Measurements from ENCODE around the gene FIGN. TPM values are rescaled to one million over a fixed set of nuclear protein-coding genes. Genes with fewer than 3 reads are reported as not detected.

FIGN gene
- total and polyA plus RNA-seq, 2 donors (not counting 3 experiments of a cell fraction or from before 2014, with no cell fraction given) = 1.8 to 8.1 TPM

- no peak overlapping the region for H2AFZ ChIP-seq (ENCODE audit: low read depth, low read length)
- TF ChIP-seq MAX (IDR thresholded peaks at IDR 0.05; ENCODE audit: insufficient read depth, insufficient read length) (no peak), EZH2 (IDR thresholded peaks at IDR 0.05; ENCODE audit: borderline replicate concordance, low read depth, low read length, severe bottlenecking) (no peak), MYC (IDR thresholded peaks at IDR 0.05; ENCODE audit: low read depth, low read length) (no peak), GATA2 (IDR thresholded peaks at IDR 0.05; ENCODE audit: insufficient read depth, insufficient read length, low read depth, low read length) (no peak), FOS (IDR thresholded peaks at IDR 0.05; ENCODE audit: borderline replicate concordance, insufficient read depth, low read length) (no peak), JUN (IDR thresholded peaks at IDR 0.05; ENCODE audit: borderline replicate concordance, insufficient read depth, insufficient read length, low read depth) (no peak), POLR2A (IDR thresholded peaks at IDR 0.05; ENCODE audit: low read depth, low read length) (no peak), CTCF (IDR thresholded peaks at IDR 0.05; ENCODE audit: extremely low read depth in 1 of 2, insufficient read depth in 1 of 2, low read depth in 1 of 2, low read length in 2 of 2) (no peak), POLR2AphosphoS5 (IDR thresholded peaks at IDR 0.05; ENCODE audit: insufficient read depth, low read depth, low read length) (no peak)
- peaks cover 8% of the 10 kb centered on the region for H3K79me2 ChIP-seq (ENCODE audit: control insufficient read depth, insufficient read depth, low read length)
- ChIA-PET POLR2A (no interaction called here), CTCF (interaction anchor here (2.5 kb wide), 1 partner anchor 10 kb away, joined by 7 read pairs; no protein-coding TSS in a partner anchor)
- H3K27ac ChIP-seq (ENCODE audit: insufficient read depth, low read depth, low read length) = no peak overlapping the region
- no TSS peak for BruUV-seq (replicated peaks)
- no peaks in the 10 kb centered on the region for H3K4me1 ChIP-seq (ENCODE audit: control insufficient read depth, extremely low read depth, insufficient read depth, low read length)
- dilution Hi-C loops (cut with MboI; ENCODE audit: extremely low pct_ligation_motif_present, low sequenced_read_pairs) = no loop called here
- no peaks in the 10 kb centered on the region for H3K9me3 ChIP-seq (replicated peaks; ENCODE audit: control insufficient read depth, insufficient read depth, low read length)
- H3K36me3 ChIP-seq (ENCODE audit: control insufficient read depth in 2 of 2, extremely low read depth in 1 of 2, insufficient read depth in 2 of 2, low read length in 2 of 2) = no peaks in the 10 kb centered on the region
- no peak for FAIRE-seq
- no peak for DNase-seq (ENCODE audit: low read depth, low spot score)
- H4K20me1 ChIP-seq (replicated peaks; ENCODE audit: control insufficient read depth, extremely low read depth, insufficient read depth, low read length) = no peaks in the 10 kb centered on the region
- intact Hi-C loops (cut with micrococcal nuclease) = no loop called here
- no peak overlapping the region for H3K4me2 ChIP-seq (ENCODE audit: insufficient read depth, low read length)
- no peaks in the 10 kb centered on the region for H3K9me1 ChIP-seq (replicated peaks; ENCODE audit: control insufficient read depth, extremely low read depth, insufficient read depth, low read length)
- no peak overlapping the region for H3K9ac ChIP-seq (replicated peaks; ENCODE audit: extremely low read depth, insufficient read depth, low read length)
- H3K27me3 ChIP-seq (ENCODE audit: control insufficient read depth in 2 of 2, insufficient read depth in 2 of 2, low read length in 2 of 2) = no peaks in the 10 kb centered on the region
- H3K4me3 ChIP-seq (replicated peaks in 1 of 3; ENCODE audit: insufficient read depth in 1 of 3, low read depth in 1 of 3, low read length in 3 of 3) = no peak overlapping the region
Measured at GRCh38 chr2:163723881-163724280, 11.9 kb downstream of the FIGN start.
